Measurements from ENCODE around the gene ARL2. TPM values are rescaled to one million over a fixed set of nuclear protein-coding genes. Genes with fewer than 3 reads are reported as not detected.
"Not testable (repeated sequence)": the region's sequence is repeated elsewhere in the genome, so short reads cannot be mapped to it uniquely, and the experiment has no call there.

The ARL2 gene
- polyA plus RNA-seq, 1 of the 3 experiments (the other 2 are of a cell fraction): 252 TPM

GRCh38 chr11:65021003-65021402, 7.0 kb downstream of the ARL2 start:
- H3K9ac ChIP-seq: no peak overlapping the region
- H3K4me2 ChIP-seq: no peak overlapping the region
- no peaks in the 10 kb centered on the region; a peak in 1 of 4 replicates for H3K4me1 ChIP-seq (ENCODE audit: control insufficient read depth in 1 of 2, insufficient read depth in 2 of 2, low read depth in 1 of 2, low read length in 1 of 2)
- peaks cover 12% of the 10 kb centered on the region; the same call in 1 of the 2 replicates for H3K79me2 ChIP-seq (ENCODE audit: insufficient read depth)
- H3K4me3 ChIP-seq (ENCODE audit: low read depth in 2 of 2, low read length in 1 of 2): no peak overlapping the region
- no peak overlapping the region for H2AFZ ChIP-seq (ENCODE audit: low read depth)
- no peak overlapping the region for H3K27ac ChIP-seq (ENCODE audit: low read depth in 2 of 2, low read length in 1 of 2)
- H3K9me3 ChIP-seq: no peaks in the 10 kb centered on the region
- no peak for TF ChIP-seq FOXJ3 (CRISPR knock-in tag; IDR thresholded peaks at IDR 0.05)
- TF ChIP-seq SIN3A (IDR thresholded peaks at IDR 0.05; ENCODE audit: borderline replicate concordance, low read depth, low read length): no peak
- no peak for TF ChIP-seq RFX5 (IDR thresholded peaks at IDR 0.05; ENCODE audit: low read length)
- no peak for TF ChIP-seq YY1 (IDR thresholded peaks at IDR 0.05; ENCODE audit: low read depth)
- TF ChIP-seq CTCF (IDR thresholded peaks at IDR 0.05): no peak
- CTCF ChIA-PET: interaction anchor here (0.9 to 2.5 kb wide), 2 partner anchors 8 to 96 kb away, joined by 3 to 14 read pairs; partner anchors contain the start of genes ARL2 and ZNHIT2
- WGBS (ENCODE audit: low lambda C conversion rate): 95% methylated on average over 3 of the region's 3 CpGs
- H3F3A ChIP-seq (replicated peaks; ENCODE audit: insufficient read depth): no peaks in the 10 kb centered on the region
- peaks cover 0 to 22% of the 10 kb centered on the region in 2 experiments for H3K36me3 ChIP-seq (replicated peaks in 1 of 2; ENCODE audit: control insufficient read depth in 1 of 2, insufficient read depth in 2 of 2, low read length in 1 of 2)
- no peaks in the 10 kb centered on the region for H4K20me1 ChIP-seq (ENCODE audit: insufficient read depth)
- POLR2A ChIA-PET: no interaction called here
- no peak for DNase-seq
- no peaks in the 10 kb centered on the region for H3K27me3 ChIP-seq (ENCODE audit: insufficient read depth)
- no peaks in the 10 kb centered on the region for H3K9me2 ChIP-seq

- peaks cover 0 to 22% of the 10 kb centered on the region in 2 experiments for H3K36me3 ChIP-seq (replicated peaks in 1 of 2; ENCODE audit: control insufficient read depth in 1 of 2, insufficient read depth in 2 of 2, low read length in 1 of 2)
- H3K4me1 ChIP-seq (ENCODE audit: control insufficient read depth in 1 of 2, insufficient read depth in 2 of 2, low read depth in 1 of 2, low read length in 1 of 2): no peaks in the 10 kb centered on the region; a peak in 1 of 4 replicates
- no peaks in the 10 kb centered on the region for H3K9me3 ChIP-seq
- H3F3A ChIP-seq (replicated peaks; ENCODE audit: insufficient read depth): no peaks in the 10 kb centered on the region
- POLR2A ChIA-PET: no interaction called here
- no peak for DNase-seq
- H4K20me1 ChIP-seq (ENCODE audit: insufficient read depth): no peaks in the 10 kb centered on the region
- no peak overlapping the region for H3K4me3 ChIP-seq (ENCODE audit: low read depth in 2 of 2, low read length in 1 of 2)
- no peak overlapping the region for H2AFZ ChIP-seq (ENCODE audit: low read depth)
- no peaks in the 10 kb centered on the region for H3K27me3 ChIP-seq (ENCODE audit: insufficient read depth)
- no peak overlapping the region for H3K27ac ChIP-seq (ENCODE audit: low read depth in 2 of 2, low read length in 1 of 2)
- 98% methylated on average over 10 of the region's 11 CpGs for WGBS (ENCODE audit: low lambda C conversion rate)
- no peak overlapping the region for H3K9ac ChIP-seq
- no peaks in the 10 kb centered on the region for H3K9me2 ChIP-seq
- H3K79me2 ChIP-seq (ENCODE audit: insufficient read depth): peaks cover 7% of the 10 kb centered on the region; the same call in 1 of the 2 replicates
- CTCF ChIA-PET: interaction anchor here (0.7 to 2.5 kb wide), 4 partner anchors 8 to 133 kb away, joined by 3 to 14 read pairs (median 3); partner anchors contain the start of genes ARL2, TM7SF2 and ZNHIT2
- TF ChIP-seq EZH2phosphoT487 (IDR thresholded peaks at IDR 0.05; ENCODE audit: borderline replicate concordance, low read depth) (no peak), POLR2AphosphoS5 (IDR thresholded peaks at IDR 0.05; ENCODE audit: low read depth, low read length) (no peak)
- no peak overlapping the region for H3K4me2 ChIP-seq
Observed at GRCh38 chr11:65021509-65021908, 7.5 kb downstream of the ARL2 start.

GRCh38 chr11:65023502-65023901, 9.5 kb downstream of the ARL2 start:
- peaks cover 0 to 16% of the 10 kb centered on the region in 2 experiments for H3K36me3 ChIP-seq (replicated peaks in 1 of 2; ENCODE audit: control insufficient read depth in 1 of 2, insufficient read depth in 2 of 2, low read length in 1 of 2)
- H3K4me3 ChIP-seq (ENCODE audit: low read depth in 2 of 2, low read length in 1 of 2); H3K9me2 ChIP-seq; H3K79me2 ChIP-seq (ENCODE audit: insufficient read depth); H3K4me1 ChIP-seq (ENCODE audit: control insufficient read depth in 1 of 2, insufficient read depth in 2 of 2, low read depth in 1 of 2, low read length in 1 of 2); POLR2A ChIA-PET; H2AFZ ChIP-seq (ENCODE audit: low read depth); H3F3A ChIP-seq (replicated peaks; ENCODE audit: insufficient read depth); H3K27me3 ChIP-seq (ENCODE audit: insufficient read depth); H3K4me2 ChIP-seq; DNase-seq; H3K9ac ChIP-seq; H4K20me1 ChIP-seq (ENCODE audit: insufficient read depth); H3K27ac ChIP-seq (ENCODE audit: low read depth in 2 of 2, low read length in 1 of 2); H3K9me3 ChIP-seq: not testable (repeated sequence)
- WGBS (ENCODE audit: low lambda C conversion rate): 78% methylated on average over 8 of the region's 8 CpGs
- CTCF ChIA-PET: interaction anchor here (2.5 to 6.0 kb wide), 2 partner anchors 10 kb away, joined by 14 to 56 read pairs; partner anchors contain the start of gene ARL2
